ENCODE results near the gene NXPH4.

DNA sequence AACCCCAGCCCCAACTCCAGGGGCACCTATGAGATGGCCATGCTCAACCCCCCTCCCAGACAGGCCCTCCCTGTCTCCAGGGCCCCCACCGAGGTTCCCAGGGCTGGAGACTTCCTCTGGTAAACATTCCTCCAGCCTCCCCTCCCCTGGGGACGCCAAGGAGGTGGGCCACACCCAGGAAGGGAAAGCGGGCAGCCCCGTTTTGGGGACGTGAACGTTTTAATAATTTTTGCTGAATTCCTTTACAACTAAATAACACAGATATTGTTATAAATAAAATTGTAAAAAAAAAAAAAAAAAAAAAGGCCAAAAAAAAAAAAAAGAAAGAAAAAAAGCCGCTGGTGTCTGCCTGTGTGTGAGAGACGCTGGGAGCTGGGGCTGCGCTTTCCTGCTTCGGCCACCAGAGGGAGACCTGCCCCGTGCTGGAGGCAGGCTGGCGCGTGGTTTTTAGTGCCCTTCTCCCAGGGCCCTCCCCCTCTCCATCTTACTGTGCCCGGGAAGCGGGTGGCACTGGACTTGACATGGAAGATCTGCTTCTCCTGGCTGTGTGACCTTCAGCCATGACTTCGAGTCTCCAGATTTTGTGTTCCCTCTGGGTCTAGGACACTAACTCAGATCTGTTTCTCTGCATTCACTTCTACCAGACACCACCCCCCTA, 3.4 kb upstream of the NXPH4 start:
- TF ChIP-seq, protein P1, sequence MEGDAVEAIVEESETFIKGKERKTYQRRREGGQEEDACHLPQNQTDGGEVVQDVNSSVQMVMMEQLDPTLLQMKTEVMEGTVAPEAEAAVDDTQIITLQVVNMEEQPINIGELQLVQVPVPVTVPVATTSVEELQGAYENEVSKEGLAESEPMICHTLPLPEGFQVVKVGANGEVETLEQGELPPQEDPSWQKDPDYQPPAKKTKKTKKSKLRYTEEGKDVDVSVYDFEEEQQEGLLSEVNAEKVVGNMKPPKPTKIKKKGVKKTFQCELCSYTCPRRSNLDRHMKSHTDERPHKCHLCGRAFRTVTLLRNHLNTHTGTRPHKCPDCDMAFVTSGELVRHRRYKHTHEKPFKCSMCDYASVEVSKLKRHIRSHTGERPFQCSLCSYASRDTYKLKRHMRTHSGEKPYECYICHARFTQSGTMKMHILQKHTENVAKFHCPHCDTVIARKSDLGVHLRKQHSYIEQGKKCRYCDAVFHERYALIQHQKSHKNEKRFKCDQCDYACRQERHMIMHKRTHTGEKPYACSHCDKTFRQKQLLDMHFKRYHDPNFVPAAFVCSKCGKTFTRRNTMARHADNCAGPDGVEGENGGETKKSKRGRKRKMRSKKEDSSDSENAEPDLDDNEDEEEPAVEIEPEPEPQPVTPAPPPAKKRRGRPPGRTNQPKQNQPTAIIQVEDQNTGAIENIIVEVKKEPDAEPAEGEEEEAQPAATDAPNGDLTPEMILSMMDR (IDR thresholded peaks at IDR 0.05), result peak; percentile 90 to 95 (median 95)
- TF ChIP-seq EP300 (IDR thresholded peaks at IDR 0.05), result no peak
- TF ChIP-seq POLR2A (IDR thresholded peaks at IDR 0.05; ENCODE audit: low read depth), result no peak
- TF ChIP-seq POLR2AphosphoS5 (IDR thresholded peaks at IDR 0.05), result peak in 1 of 2 donors; percentile 52

All from esophagus muscularis mucosa (tissue), 4 donors.